ENCODE data around the gene FBXW2. TPM values are rescaled to one million over a fixed set of nuclear protein-coding genes. Genes with fewer than 3 reads are reported as not detected.
A peak's percentile ranks its signal among the peaks of the same experiment; 100 is the strongest.

Gene FBXW2
- total RNA-seq, 1 donor from 2014 or later: 48.2 TPM

DNA sequence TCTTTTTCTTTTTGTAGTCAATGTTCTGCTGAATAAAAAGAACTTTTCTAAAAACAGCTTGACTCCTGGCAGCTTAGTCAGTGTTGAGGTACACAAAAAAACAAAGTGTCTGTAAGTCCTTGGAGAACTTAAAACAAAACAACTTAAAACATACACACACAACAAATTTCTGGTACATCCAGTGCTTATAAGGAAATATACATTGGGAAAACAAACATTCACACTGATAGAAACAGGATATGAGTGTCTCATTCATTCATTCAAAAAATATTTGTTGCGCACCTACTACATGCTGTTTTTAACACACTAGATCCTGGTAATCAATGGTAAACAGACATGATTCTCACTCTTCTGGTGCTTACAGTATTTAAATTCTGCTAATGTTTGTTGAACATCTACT is 51.5 kb downstream of the FBXW2 start:
- no peak for DNase-seq

- DNase-seq: no peak
Observed at GRCh38 chr9:120741191-120741590, 52.0 kb downstream of the FBXW2 start.

GRCh38 chr9:120740132-120740531 is 53.1 kb downstream of the FBXW2 start:
- DNase-seq: no peak

DNA sequence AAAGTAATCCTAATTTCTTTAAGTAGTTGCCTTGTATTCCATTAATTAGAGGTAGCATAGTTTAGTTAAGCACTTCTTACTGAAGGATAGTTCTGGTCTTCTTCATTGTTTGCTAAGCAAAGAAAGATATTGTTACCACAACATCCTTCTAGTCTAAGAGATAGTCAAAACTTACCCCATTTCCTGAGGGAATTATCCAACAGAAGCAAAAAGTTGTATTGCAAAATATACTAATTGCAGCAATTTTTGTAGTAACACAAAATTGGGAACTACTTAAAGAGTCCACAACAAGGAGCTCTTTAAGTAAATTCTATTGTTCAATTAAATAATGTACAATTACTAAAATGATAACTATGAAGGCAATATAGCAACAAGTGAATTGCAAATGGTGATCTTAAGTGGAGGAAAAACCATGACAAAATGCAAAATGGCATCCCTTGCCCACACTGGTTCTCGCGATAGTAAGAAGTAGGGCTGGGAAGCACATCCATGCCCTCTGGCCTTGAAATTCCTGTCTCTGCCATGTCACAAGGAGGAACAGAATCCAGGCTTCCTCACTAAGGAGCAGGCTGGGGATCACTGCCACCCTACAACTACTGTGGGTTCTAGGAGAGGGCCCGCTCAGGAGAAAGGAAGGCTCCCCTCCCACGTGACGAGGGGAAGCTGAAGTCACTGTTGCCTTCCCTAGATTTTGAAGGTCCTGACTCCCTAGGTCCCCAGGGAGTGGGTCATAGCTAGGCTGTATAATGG is 55.6 kb downstream of the FBXW2 start:
- DNase-seq: no peak

GRCh38 chr9:120736881-120737280 is 56.3 kb downstream of the FBXW2 start:
- DNase-seq: no peak

DNA sequence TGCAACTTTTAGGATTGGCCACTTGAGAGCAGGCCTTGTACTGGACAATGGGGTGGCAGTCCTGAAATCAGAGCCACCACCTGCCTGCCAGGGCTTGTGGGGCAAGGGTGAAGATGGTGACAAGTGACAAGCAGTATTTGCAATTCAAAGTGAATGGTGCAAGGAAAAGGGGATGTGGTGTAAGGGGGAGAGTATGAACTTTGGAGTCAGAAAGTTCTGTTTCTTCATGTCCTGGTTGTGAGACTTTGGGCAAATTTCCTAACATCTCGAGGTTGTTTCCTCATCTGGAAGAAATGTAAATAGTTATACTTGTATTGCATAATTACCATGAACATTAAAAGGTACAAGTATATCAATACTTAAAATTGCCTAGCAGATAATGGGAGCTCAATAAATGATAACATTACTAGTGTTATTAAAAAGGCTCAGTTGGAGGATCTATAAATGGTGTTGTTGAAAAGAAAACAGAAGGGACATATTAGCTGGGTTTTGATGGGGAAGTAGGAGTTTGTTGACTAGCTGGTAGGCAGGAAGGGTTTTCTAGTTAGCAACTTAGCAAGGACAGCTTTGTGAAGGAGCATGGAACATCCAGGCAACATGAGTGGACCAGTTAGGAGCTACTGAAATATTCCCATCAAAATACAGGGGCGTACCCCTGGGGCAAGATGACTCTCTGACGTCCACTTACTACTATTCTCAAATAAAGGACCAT is 57.6 kb downstream of the FBXW2 start:
- DNase-seq: no peak

- no peak for DNase-seq
Observed at GRCh38 chr9:120734607-120735410, 58.4 kb downstream of the FBXW2 start.

GRCh38 chr9:120733190-120733589 is 60.0 kb downstream of the FBXW2 start:
- peak; percentile 29 for DNase-seq

DNA sequence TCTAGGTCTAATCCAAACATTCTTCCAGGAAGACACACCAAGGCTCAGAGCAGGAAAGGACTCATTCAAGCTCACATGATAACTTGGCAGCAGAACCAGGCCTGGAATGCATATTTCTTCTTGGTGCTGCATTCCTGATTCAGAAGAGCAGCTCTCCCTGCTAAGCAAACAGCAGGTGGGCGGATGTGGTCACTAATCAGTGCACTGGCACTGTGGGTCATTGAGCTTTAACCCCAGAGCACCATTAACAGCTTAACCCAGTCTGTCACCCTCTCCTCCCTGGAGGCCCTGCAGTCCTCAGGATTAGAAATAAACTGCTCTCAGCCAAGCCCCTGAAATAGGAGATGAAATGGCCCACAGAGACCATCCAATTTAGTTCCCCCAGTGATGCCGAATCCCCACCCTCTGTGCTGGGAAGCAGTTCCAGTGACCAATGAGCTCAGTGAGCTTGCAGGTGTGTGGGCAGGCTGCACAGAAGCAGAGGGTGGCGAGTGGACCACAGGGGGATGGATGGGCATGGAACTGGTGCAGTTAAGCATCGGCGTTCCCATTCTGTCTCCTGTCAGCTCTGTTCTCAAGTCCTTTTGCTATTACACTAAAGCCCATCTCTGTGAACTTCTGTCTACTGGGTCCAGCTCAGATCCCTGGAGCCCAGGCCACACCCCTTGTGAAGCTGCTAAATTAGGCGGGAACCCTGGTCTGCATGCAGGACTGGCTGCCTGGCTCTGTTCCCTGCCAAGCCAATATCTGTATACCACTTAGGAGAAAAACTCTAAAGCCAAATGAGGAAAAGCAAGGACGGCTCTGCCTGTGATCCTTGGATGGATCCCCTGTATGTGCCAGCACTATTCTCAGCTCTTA is 62.3 kb downstream of the FBXW2 start:
- DNase-seq: no peak

DNA sequence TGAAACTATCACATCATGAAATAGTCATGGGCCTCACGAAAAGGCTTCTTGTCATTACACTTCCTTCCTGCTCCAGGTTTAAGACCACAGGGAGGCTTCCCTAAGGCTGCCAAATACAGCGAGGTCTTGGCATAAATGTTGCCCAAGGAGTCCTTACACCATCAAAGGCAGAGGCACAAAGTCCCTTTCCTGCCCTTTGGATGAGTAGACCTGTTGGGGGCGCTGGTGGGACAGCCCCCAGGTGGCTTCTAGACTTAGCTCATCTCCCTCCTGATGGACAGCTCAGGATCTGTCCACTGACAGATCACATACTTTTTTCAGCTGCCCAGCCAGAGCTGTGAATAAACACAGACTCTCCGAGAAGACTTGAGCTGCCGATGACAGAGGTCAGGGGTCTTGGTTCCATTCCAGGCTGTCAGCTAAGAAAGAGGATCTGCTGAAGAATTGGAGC is 63.4 kb downstream of the FBXW2 start:
- no peak for DNase-seq

DNA sequence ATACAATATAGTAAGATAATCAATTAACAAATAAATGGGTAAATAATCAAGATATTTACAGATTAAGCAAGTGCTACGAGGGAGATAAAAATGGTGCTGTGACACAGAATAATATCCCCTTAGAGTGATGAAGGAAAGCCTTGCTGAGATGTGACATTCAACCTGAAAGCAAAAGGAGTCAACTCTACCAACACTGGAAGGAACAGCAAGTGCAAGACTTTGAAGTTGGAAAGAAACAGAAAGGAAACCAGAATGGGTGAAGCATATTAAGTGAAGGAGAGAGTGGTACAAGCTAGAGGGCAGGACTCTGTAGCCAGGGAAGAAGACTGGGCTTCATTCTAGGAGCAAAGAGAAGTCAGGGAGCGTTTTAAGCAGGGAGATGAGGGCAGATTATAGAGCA is 66.7 kb downstream of the FBXW2 start:
- no peak for DNase-seq

- no peak for DNase-seq
Observed at GRCh38 chr9:120725907-120726306, 67.3 kb downstream of the FBXW2 start.

DNA sequence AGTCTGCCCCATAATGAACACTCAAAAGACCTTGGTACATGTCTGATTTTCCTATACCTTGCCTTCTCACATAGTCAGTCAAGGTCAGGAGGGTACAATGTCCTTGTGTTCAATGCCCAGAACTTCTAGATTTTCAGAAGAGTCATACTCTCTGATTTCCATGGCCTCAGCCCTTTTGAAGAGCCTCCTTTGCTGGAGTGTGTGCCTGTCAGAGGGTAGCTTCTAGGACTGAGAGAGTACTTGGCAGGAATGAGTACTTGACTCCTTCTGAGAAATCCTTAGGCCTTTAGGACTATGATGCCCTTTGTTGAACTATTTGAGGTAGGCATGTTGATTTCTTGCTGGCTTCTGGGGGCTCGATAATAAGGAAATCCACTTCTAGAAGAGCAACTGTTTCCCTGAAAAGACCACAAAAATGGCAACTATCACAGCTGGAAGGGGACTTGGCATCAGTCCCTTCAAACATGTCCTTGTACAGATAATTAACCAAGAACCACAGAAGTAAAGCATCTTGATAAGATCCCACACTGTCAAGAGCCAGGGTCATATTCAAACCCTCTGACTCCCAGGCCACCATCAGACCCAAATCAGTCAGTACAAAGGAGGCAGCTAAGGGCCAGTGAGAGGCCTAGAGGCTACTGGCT is 68.3 kb downstream of the FBXW2 start:
- no peak for DNase-seq

DNA sequence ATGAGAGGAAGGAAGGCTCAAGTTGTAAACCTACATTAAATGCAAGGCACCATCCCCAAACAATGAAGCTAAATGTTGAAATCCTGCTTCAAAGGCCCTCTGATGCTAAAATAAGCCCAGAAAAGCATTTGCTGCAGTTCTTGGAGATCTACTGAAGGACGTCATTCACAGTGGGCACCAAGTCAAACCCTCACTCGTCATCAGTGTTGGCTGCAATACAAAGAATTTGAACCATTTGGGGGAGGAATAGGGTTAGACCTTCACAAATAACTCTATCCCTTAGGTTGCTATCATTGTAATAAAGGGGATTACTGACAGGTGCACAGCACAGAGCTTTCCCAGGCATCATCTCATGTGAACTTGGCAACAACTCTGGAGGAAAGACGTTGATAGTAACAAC is 69.7 kb downstream of the FBXW2 start:
- DNase-seq: no peak

- DNase-seq: no peak
Observed at GRCh38 chr9:120720404-120720803, 72.8 kb downstream of the FBXW2 start.

- DNase-seq: no peak
Observed at GRCh38 chr9:120718316-120718715, 74.9 kb downstream of the FBXW2 start.

DNA sequence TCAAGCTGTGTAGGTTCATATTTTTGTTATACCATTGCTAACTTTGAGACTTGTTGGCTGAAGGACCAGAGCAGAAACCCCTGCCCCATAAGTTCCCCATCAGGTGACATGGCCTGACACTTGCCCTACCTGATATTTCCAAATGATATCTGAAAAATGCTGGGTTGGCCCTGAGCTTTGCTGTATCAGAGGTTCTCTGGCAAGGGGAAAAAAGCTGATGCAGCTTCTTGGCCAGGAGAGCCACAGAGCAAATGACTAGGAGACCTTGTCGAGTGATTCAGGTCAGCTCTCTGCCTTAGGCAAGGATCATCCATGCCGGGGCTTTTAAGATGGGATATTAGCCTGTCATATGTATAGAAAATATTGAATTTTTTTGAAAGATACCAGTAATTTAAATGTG is 76.0 kb downstream of the FBXW2 start:
- DNase-seq: no peak

- no peak for DNase-seq
Observed at GRCh38 chr9:120716483-120716882, 76.7 kb downstream of the FBXW2 start.

- no peak for DNase-seq
Observed at GRCh38 chr9:120715389-120715924, 77.8 kb downstream of the FBXW2 start.

DNA sequence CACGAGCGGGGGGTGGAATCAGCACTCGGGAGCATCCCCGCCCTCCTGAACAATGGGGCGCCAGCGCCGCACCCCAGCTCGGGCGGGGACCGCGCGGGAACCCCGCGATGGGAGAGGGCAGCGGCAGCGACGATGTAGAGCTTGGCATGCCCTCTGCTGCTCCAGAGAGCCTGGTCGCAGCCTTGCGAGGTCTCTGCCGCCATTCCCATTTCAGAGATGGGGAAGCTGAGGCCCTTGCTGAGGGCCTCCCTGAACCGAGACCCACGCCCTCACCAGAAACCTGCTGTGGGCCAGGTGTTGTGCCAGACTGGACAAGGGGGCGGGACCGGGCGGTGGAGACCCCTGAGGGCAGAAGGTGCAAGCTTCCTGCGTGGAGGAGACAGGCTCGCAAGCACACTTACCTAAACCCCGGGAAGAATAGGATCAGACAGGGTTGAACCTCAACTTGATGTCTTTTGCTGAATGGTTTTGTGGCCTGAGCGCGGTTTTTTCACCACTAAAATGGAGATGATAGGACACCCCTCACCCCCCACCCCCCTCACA is 78.3 kb downstream of the FBXW2 start:
- DNase-seq: no peak
